Mucosa of descending colon (tissue), 3 donors: ENCODE measurements around the gene SNRK. TPM values are rescaled to one million over a fixed set of nuclear protein-coding genes. Genes with fewer than 3 reads are reported as not detected.

Experiments
- ATAC-seq: fragments of 200-7000 bp; cut with Tn5 transposase; one replicate; pipeline ENCODE4 v1.9.1; 2020; ENCODE audit warnings: mild to moderate bottlenecking, moderate library complexity
- DNase-seq, 3 donors: peaks; one replicate each; pipeline ENCODE4 v3.0.0-alpha.2; 2020
- H3K36me3 ChIP-seq: fragments of 200-600 bp; one replicate; pipeline ENCODE4 v1.8.0; 2021; ENCODE audit warnings: low read depth, mild to moderate bottlenecking
- H3K4me1 ChIP-seq: fragments of 200-600 bp; one replicate; pipeline ENCODE4 v1.8.0; 2021; ENCODE audit warnings: low read depth, mild to moderate bottlenecking
- H3K4me3 ChIP-seq: fragments of 200-600 bp; one replicate; pipeline ENCODE4 v1.8.0; 2021; ENCODE audit warnings: mild to moderate bottlenecking
- H3K9me3 ChIP-seq: fragments of 200-600 bp; one replicate; pipeline ENCODE4 v1.8.0; 2021; ENCODE audit warnings: mild to moderate bottlenecking
- CTCF ChIP-seq: fragments of 200-600 bp; IDR thresholded peaks from one replicate; pipeline ENCODE4 v1.8.0; 2022; ENCODE audit warnings: antibody characterized with exemption, mild to moderate bottlenecking
- intact Hi-C, 2 donors: fragments of 100-400 bp; cut with DNase I in 1 of 2; cut with micrococcal nuclease in 1 of 2; formaldehyde crosslinking; loops; one replicate each; pipeline versions ENCODE4 v1.11.0 to v1.11.1; 2022; cut with DNase I, micrococcal nuclease
- total RNA-seq, 3 donors: library from RNA; stranded (reverse); fragmentation: NEBNext Ultra II Directional in 2 of 3; extraction: Animal tissue kit (Norgen Biotek cat#: 25700) in 2 of 3; gene quantifications; one replicate each; pipeline versions ENCODE4 v1.2.1 to v1.2.4, GENCODE V29; 2021 to 2023
- donor health status: DM: no; HTN: no; CAD: no; lungs with moderate emphysema.
- donor health status: DM: no; HTN: no; CAD: no.
- donor health status: DM: no; HTN: yes; CAD: no.

SNRK gene
- total RNA-seq, 3 donors from 2014 or later: 33.2 to 47.6 (median 35.2) TPM

DNA sequence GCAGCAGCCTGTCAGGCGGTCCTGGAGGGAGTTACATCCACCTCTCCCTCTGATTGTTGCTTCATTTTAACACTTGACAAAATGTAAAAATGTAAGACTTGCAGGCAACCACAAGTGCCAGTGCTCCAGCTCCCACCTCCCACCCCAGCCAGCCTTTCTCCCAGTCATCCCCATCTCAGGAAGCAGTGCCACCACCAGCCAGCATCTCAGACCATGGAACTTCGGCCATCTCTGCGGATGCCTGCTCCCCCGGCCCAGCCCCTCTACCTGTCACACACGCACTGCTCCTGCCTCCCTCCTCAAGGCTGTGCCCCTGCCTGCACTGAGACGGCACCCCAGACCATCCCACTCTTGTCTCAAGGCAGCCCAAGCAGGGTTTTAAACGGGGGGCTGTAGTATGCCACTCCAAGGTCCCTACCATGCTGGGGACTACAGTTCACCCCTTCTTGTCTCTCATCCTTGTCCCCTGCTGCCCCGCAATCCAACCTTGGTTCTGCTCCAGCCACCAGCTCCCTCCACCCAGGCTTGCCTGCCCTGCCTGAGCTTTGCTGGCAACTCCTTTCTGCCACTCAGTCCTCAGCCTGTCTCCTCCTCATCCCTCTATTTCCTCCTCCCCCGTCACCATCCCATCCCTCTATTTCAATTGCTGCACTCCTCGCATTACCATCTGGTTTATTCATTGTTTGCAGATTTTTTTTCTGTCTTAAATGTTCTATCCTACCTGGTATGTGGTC lies 85.8 kb downstream of the SNRK start:
- no peak for DNase-seq
- TF ChIP-seq CTCF: no peak
- H3K9me3 ChIP-seq: no peaks in the 10 kb centered on the region
- no peak overlapping the region for H3K4me3 ChIP-seq
- no peaks in the 10 kb centered on the region for H3K4me1 ChIP-seq
- intact Hi-C loops: no loop called here
- ATAC-seq: no peak
- no peaks in the 10 kb centered on the region for H3K36me3 ChIP-seq

- intact Hi-C loops: no loop called here
- no peaks in the 10 kb centered on the region for H3K9me3 ChIP-seq
- ATAC-seq: no peak
- no peak for TF ChIP-seq CTCF
- no peaks in the 10 kb centered on the region for H3K4me1 ChIP-seq
- no peak overlapping the region for H3K4me3 ChIP-seq
- DNase-seq: no peak
- no peaks in the 10 kb centered on the region for H3K36me3 ChIP-seq
Observed at GRCh38 chr3:43372809-43373559, 86.6 kb downstream of the SNRK start.

- intact Hi-C loops: no loop called here
- ATAC-seq (no peak), DNase-seq (no peak)
- Histone ChIP-seq H3K9me3 (no peaks in the 10 kb centered on the region), H3K4me3 (no peak overlapping the region), H3K4me1 (no peaks in the 10 kb centered on the region), H3K36me3 (no peaks in the 10 kb centered on the region)
- TF ChIP-seq CTCF: no peak
Observed at GRCh38 chr3:43373560-43373928, 87.2 kb downstream of the SNRK start.

GRCh38 chr3:43378066-43378935 lies 92.0 kb downstream of the SNRK start:
- peak; percentile 86 for ATAC-seq
- intact Hi-C loops: no loop called here
- Histone ChIP-seq H3K9me3 (no peaks in the 10 kb centered on the region), H3K4me1 (no peaks in the 10 kb centered on the region), H3K4me3 (no peak overlapping the region), H3K36me3 (no peaks in the 10 kb centered on the region)
- TF ChIP-seq CTCF: peak; percentile 37
- peak in 1 of 3 donors; percentile 77 for DNase-seq

DNA sequence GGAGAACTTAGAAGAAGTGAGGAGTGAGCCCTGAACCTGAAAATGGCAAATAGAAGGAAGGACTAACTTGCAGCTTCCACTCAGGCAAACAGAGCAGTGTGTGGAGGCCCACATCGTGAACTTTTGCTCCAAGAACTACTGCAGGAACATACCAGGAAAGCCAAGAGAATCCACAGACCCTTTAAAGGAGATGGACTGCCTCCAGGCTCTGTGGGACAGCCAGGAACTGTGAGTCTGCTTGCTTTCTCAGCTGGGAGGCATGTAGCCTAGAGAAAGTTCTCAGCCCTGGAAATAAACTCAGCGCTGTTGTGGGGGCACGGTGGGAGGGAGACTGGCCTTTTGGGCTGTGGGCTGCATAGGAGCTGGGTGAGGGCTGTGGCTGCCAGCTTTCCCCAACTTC lies 93.0 kb downstream of the SNRK start:
- intact Hi-C loops: no loop called here
- Histone ChIP-seq H3K4me1 (no peaks in the 10 kb centered on the region), H3K4me3 (no peak overlapping the region), H3K9me3 (no peaks in the 10 kb centered on the region), H3K36me3 (no peaks in the 10 kb centered on the region)
- ATAC-seq (no peak), DNase-seq (no peak)
- no peak for TF ChIP-seq CTCF
